Mesenteric fat pad (tissue), 1 donor: ENCODE measurements around the gene SORCS2. TPM values are rescaled to one million over a fixed set of nuclear protein-coding genes. Genes with fewer than 3 reads are reported as not detected.

Source experiments
- DNase-seq: peaks from one replicate; pipeline ENCODE4 v3.0.0-alpha.2; 2020; ENCODE audit warnings: low spot score
- total RNA-seq: library from RNA; stranded (reverse); fragmentation: NEBNext Ultra II Directional; extraction: Animal tissue kit (Norgen Biotek cat#: 25700); gene quantifications from one replicate; pipeline ENCODE4 v1.2.1, GENCODE V29; 2021
- donor health status: DM: yes; HTN: yes; CAD: no.

Gene SORCS2
- total RNA-seq, 1 donor from 2014 or later = 1.9 TPM

GRCh38 chr4:7334521-7335275 is 142.4 kb downstream of the SORCS2 start:
- no peak for DNase-seq

DNA sequence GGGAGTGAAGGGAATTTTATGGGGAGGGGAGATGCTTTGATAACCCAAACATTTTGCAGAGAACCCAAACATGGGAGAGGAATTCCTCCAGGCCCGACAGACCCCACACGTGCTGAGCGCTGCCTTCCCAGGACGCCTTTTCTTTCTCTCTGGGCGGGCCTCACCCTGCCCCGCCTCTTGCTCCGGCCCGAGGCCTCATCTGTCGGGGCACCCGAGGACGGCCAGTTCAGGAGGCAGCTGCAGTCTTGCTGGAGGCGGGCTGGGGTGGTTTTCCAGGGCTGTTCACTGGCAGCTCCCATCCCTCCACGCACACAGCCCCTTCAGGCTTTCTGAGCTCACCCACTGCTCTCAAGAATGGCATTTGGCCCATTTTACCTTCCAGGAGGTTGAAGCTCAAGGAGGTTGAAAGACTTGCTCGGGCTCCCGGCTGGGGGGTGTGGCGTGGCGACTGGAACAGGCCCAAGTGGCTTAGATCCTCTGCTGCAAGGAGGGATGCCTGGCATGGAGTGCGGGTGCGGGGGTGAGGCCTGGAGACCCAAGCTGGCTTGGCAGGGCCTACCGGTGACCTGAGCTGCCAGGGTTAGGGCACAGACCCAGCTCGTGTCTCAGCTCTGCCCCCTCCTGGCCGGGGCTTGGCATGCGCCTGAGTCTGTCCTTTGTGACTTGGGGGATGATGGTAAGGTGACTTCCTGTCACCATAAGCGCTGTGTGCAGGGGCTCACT is 143.2 kb downstream of the SORCS2 start:
- no peak for DNase-seq

- no peak for DNase-seq
These were observed 143.8 kb downstream of the SORCS2 start for GRCh38 chr4:7336067-7336569.

DNA sequence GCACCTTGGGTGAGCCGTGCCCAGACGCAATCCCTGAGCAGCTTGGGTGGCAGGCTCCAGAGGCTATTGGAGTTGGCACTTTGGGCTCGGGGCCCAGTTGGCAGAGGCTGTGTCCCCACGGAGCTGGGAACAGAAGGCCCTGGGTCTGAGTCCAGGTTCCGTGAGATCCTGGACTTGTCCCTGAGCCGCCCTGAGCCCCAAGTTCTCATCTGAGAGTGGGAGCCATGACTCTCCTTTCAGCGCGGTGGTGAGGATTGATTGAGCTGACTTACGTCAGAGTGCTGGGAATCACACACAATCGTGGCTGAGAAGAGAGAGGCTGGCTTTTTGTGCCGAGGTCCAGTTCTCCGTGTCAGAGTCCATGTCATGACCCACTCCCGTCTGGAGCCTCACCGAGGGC is 144.4 kb downstream of the SORCS2 start:
- no peak for DNase-seq

DNA sequence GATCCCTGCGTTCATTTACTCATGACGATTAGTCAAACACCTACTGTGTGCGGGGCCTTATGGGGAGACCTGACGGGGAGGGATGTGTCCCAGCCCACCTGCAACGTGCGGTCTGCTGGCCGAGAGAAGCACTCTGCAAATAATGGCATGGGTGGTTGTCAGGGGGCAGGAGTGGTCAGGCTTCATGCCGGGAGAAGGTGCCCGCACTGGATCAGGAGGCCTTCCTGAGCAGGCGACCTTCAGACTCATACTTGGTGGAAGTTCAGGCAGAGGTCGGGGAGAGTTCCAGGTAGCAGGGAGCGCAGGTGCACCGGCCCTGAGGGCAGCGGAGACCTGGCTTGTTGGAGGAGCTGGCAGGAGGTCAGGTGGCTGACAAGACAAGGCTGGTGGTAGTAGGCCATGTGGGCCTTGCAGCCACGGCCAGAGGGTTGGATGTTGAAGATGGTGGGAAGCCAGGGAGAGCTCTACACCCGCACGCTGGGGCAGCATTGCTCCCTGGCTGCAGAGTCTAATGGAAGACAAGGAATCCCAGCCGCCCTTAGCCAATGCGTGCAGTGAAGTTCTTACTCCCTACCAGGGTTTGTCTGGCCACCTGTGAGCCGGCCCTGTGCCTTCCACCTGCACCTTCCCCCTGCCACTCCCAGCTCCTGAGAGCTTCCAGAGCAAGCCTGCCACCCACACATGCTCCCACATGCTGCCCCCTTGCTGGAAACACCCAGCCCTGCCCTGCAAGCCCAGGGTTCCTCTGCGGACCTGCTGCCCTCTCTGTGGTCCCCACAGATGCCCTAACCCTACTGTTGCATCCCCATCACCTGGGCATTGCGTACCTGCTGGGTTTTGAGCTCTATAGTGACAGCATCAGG is 145.1 kb downstream of the SORCS2 start:
- DNase-seq = no peak

DNA sequence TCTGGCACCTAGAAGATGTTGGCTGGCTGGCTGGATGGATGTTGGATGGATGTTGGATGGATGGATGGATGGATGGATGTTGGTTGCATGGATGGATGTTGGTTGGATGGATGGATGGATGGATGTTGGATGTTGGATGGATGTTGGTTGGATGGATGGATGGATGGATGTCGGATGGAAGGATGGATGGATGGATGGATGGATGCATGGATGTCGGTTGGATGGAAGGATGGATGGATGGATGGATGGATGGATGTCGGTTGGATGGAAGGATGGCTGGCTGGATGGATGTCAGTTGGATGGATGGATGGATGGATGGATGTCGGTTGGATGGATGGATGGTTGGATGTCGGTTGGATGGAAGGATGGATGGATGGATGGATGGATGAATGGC is 145.7 kb downstream of the SORCS2 start:
- DNase-seq = no peak

- no peak for DNase-seq
These were observed 146.7 kb downstream of the SORCS2 start for GRCh38 chr4:7338876-7339623.

GRCh38 chr4:7339751-7340552 is 147.6 kb downstream of the SORCS2 start:
- no peak for DNase-seq

- no peak for DNase-seq
These were observed 148.5 kb downstream of the SORCS2 start for GRCh38 chr4:7340553-7341433.

DNA sequence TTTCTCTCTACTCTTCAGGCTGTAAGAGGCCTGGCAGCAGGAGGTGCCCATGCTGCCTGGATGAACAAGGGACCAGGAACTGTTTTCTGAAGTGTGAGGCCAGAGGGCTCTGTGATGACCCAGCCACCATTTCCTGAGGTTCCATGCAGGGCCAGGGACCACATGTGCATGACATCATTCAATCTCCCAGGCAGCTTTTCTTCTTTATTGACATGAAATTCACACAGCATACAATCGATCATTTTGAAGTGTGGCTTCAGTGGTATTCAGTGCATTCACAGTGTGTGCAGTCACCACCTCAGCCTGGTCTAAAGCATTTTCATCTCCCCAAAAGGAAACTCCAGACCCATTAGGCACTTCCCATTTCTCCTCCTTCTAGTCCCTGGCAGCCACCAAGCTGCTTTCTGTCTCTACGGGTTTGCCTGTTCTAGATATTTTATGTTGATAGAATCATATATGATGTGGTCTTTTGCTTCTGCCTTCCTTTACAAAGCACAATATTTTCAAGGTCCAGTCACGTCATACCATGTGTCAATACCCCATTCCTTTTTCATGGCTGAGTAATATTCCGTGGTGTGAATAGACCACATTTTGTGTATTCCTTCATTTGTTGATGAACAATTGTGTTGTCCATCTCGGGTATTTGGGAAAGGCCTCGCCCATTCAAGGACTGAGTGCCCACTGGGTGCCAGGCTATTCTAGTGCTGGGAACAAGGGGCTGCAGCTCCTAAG is 149.3 kb downstream of the SORCS2 start:
- no peak for DNase-seq

GRCh38 chr4:7342223-7343080 is 150.1 kb downstream of the SORCS2 start:
- no peak for DNase-seq

GRCh38 chr4:7343081-7343655 is 150.8 kb downstream of the SORCS2 start:
- DNase-seq = no peak

- no peak for DNase-seq
These were observed 151.6 kb downstream of the SORCS2 start for GRCh38 chr4:7343950-7344349.

DNA sequence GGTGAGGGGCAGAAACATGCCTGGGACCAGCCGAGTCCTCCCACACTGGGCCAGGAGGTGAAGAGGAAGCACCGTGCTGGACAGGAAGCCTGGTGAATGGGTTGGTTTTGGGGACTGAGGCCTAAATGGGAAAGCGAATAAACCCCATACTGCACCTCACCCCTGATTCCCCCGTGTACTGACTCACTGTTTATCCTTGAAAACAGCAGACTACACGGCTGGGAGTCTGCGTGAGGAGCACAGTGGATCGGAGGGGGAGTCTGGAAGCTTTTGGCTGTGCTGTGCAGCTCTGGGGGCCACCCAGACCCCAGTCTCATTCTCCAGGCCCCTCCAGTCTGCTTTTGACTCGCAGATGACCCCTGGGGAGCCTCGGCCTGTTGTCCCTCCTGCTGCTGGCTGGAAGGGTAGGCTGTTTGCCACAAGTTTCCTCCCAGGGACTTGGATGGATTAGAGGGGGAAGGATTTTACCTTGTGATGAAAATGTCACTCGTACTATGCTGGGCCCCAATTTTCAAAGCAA is 152.4 kb downstream of the SORCS2 start:
- DNase-seq = no peak

- no peak for DNase-seq
These were observed 155.6 kb downstream of the SORCS2 start for GRCh38 chr4:7347981-7348380.

DNA sequence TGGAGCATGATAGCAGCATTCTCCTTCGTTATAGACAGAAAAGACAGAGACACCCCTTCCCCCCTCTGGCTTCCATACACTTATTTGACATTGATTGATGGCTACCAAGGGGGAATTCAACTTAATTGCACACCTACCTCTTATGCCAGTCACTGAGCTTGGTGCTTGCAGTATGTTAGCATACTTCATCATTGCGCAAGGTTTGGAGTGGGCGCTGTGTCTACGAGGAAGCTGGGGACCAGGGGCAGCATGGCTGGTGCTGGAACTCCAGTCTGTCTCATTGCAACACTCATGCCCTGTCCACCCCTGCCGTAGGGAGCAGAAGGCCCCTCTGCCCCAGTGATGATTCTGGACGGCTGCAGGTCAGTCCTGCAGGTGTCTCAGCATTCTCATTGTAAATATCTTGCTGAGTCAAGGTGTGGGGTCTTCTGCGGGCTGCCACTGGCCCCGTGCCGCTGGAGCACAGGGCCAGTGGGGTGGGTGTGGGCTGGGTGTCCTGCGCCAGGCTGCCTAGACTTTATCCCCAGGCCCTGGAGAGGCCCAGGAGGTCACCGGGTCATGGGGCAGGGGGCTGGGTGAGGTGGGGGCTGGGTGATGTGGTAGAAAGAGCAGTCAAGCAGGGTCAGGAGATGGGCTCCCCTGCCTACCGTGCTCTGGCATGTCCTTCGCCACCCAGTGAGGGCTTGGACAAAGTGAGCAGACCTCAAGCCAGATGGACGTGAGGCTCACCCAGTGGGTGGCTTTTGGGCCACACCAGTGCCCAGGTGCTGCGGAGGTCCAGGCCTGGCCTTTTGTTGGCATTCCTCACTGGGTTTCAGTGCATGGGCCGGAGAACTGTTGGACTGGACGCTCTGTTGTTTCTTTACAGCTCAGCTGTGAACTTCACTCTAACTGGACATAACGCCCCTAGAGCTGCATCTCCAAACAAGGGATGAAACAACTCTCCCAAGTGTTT is 156.9 kb downstream of the SORCS2 start:
- DNase-seq = no peak
